ENCODE measurements around the gene GPSM3. TPM values are rescaled to one million over a fixed set of nuclear protein-coding genes. Genes with fewer than 3 reads are reported as not detected.

Gene GPSM3
- total and polyA plus RNA-seq, 8 donors, result 0.59 to 10.1 (median 4.5) TPM

DNA sequence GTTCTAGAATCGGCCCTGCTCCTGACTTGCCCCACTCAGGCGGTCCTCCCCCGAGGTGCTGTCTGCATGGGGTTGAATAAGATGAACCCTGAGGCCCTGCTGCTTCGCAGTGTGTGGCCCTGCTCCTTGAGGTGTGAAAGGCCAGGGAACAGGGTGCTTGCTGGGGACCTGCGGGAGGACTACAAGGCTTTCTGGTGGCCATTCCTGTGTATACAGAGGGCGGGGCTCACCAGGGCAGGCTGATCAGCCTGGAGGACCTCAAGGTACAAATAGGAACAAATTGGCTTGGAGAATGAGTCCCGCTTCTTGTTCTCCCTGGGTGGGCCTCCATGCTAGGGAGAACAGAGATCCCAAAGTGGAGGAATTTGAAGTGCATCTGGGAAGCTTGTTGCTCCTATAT lies 25.7 kb upstream of the GPSM3 start:
- no peak overlapping the region for H3K4me3 ChIP-seq
- no peaks in the 10 kb centered on the region for H3K9me3 ChIP-seq
- intact Hi-C loops (cut with DNase I), result no loop called here
- TF ChIP-seq, protein P1, sequence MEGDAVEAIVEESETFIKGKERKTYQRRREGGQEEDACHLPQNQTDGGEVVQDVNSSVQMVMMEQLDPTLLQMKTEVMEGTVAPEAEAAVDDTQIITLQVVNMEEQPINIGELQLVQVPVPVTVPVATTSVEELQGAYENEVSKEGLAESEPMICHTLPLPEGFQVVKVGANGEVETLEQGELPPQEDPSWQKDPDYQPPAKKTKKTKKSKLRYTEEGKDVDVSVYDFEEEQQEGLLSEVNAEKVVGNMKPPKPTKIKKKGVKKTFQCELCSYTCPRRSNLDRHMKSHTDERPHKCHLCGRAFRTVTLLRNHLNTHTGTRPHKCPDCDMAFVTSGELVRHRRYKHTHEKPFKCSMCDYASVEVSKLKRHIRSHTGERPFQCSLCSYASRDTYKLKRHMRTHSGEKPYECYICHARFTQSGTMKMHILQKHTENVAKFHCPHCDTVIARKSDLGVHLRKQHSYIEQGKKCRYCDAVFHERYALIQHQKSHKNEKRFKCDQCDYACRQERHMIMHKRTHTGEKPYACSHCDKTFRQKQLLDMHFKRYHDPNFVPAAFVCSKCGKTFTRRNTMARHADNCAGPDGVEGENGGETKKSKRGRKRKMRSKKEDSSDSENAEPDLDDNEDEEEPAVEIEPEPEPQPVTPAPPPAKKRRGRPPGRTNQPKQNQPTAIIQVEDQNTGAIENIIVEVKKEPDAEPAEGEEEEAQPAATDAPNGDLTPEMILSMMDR (IDR thresholded peaks at IDR 0.05), result no peak
- ATAC-seq (no peak), DNase-seq (no peak), FAIRE-seq (no peak)
- no peaks in the 10 kb centered on the region for H3K4me1 ChIP-seq
- H3K27me3 ChIP-seq, result no peaks in the 10 kb centered on the region
- H3K36me3 ChIP-seq, result no peaks in the 10 kb centered on the region
- WGBS, 2 donors, result 65 to 79% methylated on average over 7 of the region's 7 CpGs
- no peak overlapping the region for H3K27ac ChIP-seq

DNA sequence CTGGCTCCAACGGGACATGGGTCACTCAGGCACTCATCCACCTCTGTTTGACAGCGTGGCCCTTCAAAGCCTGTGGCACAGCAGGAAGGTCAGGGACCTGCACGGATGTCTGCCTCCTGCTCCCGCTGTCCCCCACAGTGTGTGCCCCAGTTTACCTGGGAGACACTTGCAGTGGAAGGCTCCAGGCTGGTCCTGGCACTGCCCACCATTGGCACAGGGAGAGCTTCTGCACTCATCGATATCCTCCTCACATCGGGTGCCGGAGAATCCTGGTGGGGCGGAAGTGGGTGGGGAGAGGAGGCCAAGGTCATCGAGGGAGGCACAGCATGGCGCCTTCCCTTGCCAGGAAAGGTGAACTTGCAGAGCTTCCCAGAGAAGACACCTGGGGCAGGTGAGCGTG lies 24.6 kb upstream of the GPSM3 start:
- Histone ChIP-seq H3K4me3 (no peak overlapping the region), H3K36me3 (no peaks in the 10 kb centered on the region), H3K27me3 (no peaks in the 10 kb centered on the region), H3K4me1 (no peaks in the 10 kb centered on the region), H3K9me3 (no peaks in the 10 kb centered on the region), H3K27ac (no peak overlapping the region)
- TF ChIP-seq, protein P1 (IDR thresholded peaks at IDR 0.05), result no peak
- ATAC-seq (no peak), DNase-seq (no peak), FAIRE-seq (no peak)
- 70 to 79% methylated on average over 11 of the region's 11 CpGs for WGBS, 2 donors
- intact Hi-C loops (cut with DNase I), result no loop called here

DNA sequence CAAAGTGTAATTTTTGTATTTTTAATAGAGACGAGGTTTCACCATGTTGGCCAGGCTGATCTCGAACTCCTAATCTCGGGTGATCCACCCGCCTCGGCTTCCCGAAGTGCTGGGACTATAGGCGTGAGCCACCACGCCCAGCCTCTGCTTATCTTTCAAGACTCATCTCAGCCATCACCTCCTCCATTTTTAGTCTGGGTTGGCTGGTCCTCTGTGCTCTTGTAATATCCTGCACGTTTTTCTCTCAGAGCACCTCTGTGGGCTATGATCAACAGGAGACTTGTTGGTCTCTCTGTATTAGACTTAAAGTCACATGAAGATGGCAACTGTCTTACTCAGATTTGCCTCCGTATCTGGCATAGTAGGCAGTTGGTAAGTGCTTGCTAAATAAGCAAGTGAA lies 23.8 kb upstream of the GPSM3 start:
- WGBS, 2 donors, result 62 to 77% methylated on average over 10 of the region's 10 CpGs
- intact Hi-C loops (cut with DNase I), result no loop called here
- H3K36me3 ChIP-seq, result no peaks in the 10 kb centered on the region
- no peaks in the 10 kb centered on the region for H3K4me1 ChIP-seq
- DNase-seq (no peak), FAIRE-seq (no peak), ATAC-seq (no peak)
- H3K9me3 ChIP-seq, result no peaks in the 10 kb centered on the region
- TF ChIP-seq, protein P1 (IDR thresholded peaks at IDR 0.05), result no peak
- H3K27me3 ChIP-seq, result no peaks in the 10 kb centered on the region
- H3K4me3 ChIP-seq, result no peak overlapping the region
- H3K27ac ChIP-seq, result no peak overlapping the region

DNA sequence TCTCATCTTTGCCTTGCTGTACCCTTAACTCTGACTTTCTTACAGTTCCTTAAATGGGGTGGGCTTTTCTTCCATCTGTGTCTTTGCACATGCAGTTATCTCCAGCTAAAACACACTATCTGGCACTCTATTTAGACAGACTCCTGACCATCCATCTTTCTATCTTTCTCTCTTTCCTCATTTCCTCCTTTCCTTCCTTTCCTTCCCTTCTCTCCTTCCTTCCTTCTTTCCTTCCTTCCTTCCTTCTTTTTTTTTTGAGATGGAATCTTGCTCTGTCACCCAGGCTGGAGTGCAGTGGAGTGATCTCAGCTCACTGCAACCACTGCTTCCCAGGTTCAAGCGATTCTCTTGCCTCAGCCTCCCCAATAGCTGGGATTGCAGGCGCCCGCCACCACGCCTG lies 23.2 kb upstream of the GPSM3 start:
- FAIRE-seq (no peak), DNase-seq (no peak), ATAC-seq (no peak)
- no peak overlapping the region for H3K4me3 ChIP-seq
- 84 to 95% methylated on average over 4 of the region's 4 CpGs for WGBS, 2 donors
- TF ChIP-seq, protein P1 (IDR thresholded peaks at IDR 0.05), result no peak
- no peaks in the 10 kb centered on the region for H3K27me3 ChIP-seq
- no peaks in the 10 kb centered on the region for H3K36me3 ChIP-seq
- intact Hi-C loops (cut with DNase I), result no loop called here
- H3K4me1 ChIP-seq, result no peaks in the 10 kb centered on the region
- H3K9me3 ChIP-seq, result no peaks in the 10 kb centered on the region
- no peak overlapping the region for H3K27ac ChIP-seq

DNA sequence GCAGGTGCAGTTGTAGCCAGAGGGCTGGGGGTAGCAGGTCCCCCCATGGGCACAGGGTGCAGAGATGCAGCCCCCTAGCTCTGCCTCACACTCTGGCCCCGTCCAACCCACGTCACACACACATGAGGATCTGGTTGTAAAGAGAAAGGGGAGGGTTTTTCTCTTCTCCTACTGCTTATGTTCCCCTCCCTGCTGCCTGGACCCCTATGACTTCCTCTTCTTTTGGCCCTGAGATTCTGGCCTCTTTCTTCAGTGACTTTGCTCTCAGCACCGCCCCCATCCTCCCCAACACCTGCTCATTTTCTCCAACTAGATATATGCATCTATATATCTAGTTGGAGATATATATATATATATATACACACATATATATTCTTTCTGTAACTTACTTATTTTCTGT lies 21.7 kb upstream of the GPSM3 start:
- H3K4me3 ChIP-seq, result no peak overlapping the region
- no peaks in the 10 kb centered on the region for H3K9me3 ChIP-seq
- ATAC-seq (no peak), FAIRE-seq (no peak), DNase-seq (no peak)
- no peaks in the 10 kb centered on the region for H3K27me3 ChIP-seq
- WGBS, 2 donors, result 73 to 86% methylated on average over 3 of the region's 3 CpGs
- H3K36me3 ChIP-seq, result no peaks in the 10 kb centered on the region
- no peaks in the 10 kb centered on the region for H3K4me1 ChIP-seq
- TF ChIP-seq, protein P1 (IDR thresholded peaks at IDR 0.05), result no peak
- no peak overlapping the region for H3K27ac ChIP-seq
- intact Hi-C loops (cut with DNase I), result no loop called here
